ENCODE results near the gene NRL. TPM values are rescaled to one million over a fixed set of nuclear protein-coding genes. Genes with fewer than 3 reads are reported as not detected.

NRL gene
- total RNA-seq, 2 experiments from 2014 or later, result 4.6 to 7.5 TPM

DNA sequence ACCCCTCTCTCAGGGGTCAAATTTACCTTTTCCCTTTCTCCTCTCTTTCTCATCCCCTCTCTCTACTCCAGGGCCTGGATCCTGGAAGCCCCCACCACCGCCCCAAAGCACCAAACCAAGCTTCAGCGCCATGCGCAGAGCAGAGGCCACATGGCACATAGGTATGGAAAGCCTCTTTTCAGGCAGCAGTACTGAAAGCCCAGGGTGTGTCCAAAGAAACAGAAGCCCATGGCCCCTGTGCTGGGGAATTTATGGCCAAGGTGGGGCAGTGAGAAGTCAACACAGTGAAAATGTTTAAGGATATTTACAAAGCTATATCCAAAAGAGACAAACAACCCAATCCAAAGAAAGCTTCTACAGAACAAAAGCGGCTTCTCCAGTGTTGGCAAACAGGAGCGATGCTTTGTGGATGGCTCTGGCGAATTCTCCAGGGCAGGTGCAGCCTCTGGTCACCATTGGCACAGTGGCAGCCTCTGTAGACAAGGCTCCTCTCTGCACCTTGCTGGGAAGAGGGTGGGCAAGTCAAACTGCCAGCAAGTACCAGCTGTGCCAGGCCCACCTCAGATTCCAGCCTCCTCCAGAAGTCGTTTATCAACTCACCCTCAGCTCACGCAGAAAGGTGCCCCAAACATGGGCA is 48.1 kb downstream of the NRL start:
- ChIA-PET POLR2A (interaction anchor here (1.0 kb wide), 1 partner anchor 16 kb away, joined by 4 read pairs; no protein-coding TSS in a partner anchor), CTCF (ENCODE audit: unreplicated experiment) (no interaction called here)
- no peak for DNase-seq (ENCODE audit: low spot score)
- H3K9me3 ChIP-seq (ENCODE audit: low read length), result no peaks in the 10 kb centered on the region
- H3K4me2 ChIP-seq (ENCODE audit: low read length), result no peak overlapping the region
- intact Hi-C loops (cut with micrococcal nuclease; ENCODE audit: unreplicated experiment), result no loop called here
- BruUV-seq (replicated peaks), result no TSS peak
- no peak overlapping the region for H2AFZ ChIP-seq (ENCODE audit: low read length)
- H3K36me3 ChIP-seq (ENCODE audit: insufficient read depth, low read length), result no peaks in the 10 kb centered on the region
- TF ChIP-seq, protein P1, sequence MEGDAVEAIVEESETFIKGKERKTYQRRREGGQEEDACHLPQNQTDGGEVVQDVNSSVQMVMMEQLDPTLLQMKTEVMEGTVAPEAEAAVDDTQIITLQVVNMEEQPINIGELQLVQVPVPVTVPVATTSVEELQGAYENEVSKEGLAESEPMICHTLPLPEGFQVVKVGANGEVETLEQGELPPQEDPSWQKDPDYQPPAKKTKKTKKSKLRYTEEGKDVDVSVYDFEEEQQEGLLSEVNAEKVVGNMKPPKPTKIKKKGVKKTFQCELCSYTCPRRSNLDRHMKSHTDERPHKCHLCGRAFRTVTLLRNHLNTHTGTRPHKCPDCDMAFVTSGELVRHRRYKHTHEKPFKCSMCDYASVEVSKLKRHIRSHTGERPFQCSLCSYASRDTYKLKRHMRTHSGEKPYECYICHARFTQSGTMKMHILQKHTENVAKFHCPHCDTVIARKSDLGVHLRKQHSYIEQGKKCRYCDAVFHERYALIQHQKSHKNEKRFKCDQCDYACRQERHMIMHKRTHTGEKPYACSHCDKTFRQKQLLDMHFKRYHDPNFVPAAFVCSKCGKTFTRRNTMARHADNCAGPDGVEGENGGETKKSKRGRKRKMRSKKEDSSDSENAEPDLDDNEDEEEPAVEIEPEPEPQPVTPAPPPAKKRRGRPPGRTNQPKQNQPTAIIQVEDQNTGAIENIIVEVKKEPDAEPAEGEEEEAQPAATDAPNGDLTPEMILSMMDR (conservative IDR thresholded peaks at IDR 0.05; ENCODE audit: low read length), result no peak
- no peak for TF ChIP-seq EZH2phosphoT487 (IDR thresholded peaks at IDR 0.05; ENCODE audit: borderline replicate concordance, low read depth, low read length)
- no peaks in the 10 kb centered on the region for H4K20me1 ChIP-seq (ENCODE audit: insufficient read depth, low read length)
- no peaks in the 10 kb centered on the region for H3K9me2 ChIP-seq (ENCODE audit: insufficient read depth, low read length)
- no peak overlapping the region for H3K4me3 ChIP-seq (ENCODE audit: low read depth, low read length, poor library complexity, severe bottlenecking)
- H3K79me2 ChIP-seq (ENCODE audit: insufficient read depth, low read depth, low read length), result no peaks in the 10 kb centered on the region
- H3K27ac ChIP-seq (ENCODE audit: low read depth, low read length, poor library complexity, severe bottlenecking), result no peak overlapping the region
- no peaks in the 10 kb centered on the region for H3K4me1 ChIP-seq (ENCODE audit: insufficient read depth, low read length, poor library complexity, severe bottlenecking)

DNA sequence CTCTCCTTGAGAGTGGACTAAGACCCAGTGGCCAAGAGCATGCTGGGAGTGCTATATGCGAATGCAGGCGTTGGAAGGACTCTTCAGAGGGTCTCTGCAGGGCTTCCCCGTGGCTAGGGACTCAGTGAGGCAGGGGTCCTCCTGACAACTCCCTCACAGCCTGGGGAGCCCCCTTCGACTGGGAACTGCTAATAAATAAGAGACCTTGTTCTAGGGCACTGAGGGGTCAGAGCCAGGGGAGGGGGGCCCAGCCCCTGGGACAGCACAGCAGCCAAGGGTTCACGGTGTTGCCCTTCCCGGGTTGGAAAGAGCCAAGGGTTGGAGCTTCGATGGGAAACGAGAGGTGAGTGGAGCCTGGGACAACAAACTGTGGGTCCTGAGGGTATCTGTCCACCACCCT is 49.3 kb downstream of the NRL start:
- Histone ChIP-seq H3K4me3 (ENCODE audit: low read depth, low read length, poor library complexity, severe bottlenecking) (no peak overlapping the region), H3K79me2 (ENCODE audit: insufficient read depth, low read depth, low read length) (no peaks in the 10 kb centered on the region), H3K9me2 (ENCODE audit: insufficient read depth, low read length) (no peaks in the 10 kb centered on the region), H3K4me1 (ENCODE audit: insufficient read depth, low read length, poor library complexity, severe bottlenecking) (no peaks in the 10 kb centered on the region), H2AFZ (ENCODE audit: low read length) (no peak overlapping the region), H4K20me1 (ENCODE audit: insufficient read depth, low read length) (no peaks in the 10 kb centered on the region), H3K27ac (ENCODE audit: low read depth, low read length, poor library complexity, severe bottlenecking) (no peak overlapping the region), H3K9me3 (ENCODE audit: low read length) (no peaks in the 10 kb centered on the region), H3K36me3 (ENCODE audit: insufficient read depth, low read length) (no peaks in the 10 kb centered on the region), H3K4me2 (ENCODE audit: low read length) (no peak overlapping the region)
- no peak for DNase-seq (ENCODE audit: low spot score)
- CTCF ChIA-PET (ENCODE audit: unreplicated experiment), result interaction anchor here (0.6 kb wide), 1 partner anchor 11 kb away, joined by 3 read pairs; no protein-coding TSS in a partner anchor
- no peak for TF ChIP-seq EZH2phosphoT487 (IDR thresholded peaks at IDR 0.05; ENCODE audit: borderline replicate concordance, low read depth, low read length)
- TF ChIP-seq, protein P1 (conservative IDR thresholded peaks at IDR 0.05; ENCODE audit: low read length), result no peak
- no TSS peak for BruUV-seq (replicated peaks)
- intact Hi-C loops (cut with micrococcal nuclease; ENCODE audit: unreplicated experiment), result no loop called here
- POLR2A ChIA-PET, result no interaction called here

DNA sequence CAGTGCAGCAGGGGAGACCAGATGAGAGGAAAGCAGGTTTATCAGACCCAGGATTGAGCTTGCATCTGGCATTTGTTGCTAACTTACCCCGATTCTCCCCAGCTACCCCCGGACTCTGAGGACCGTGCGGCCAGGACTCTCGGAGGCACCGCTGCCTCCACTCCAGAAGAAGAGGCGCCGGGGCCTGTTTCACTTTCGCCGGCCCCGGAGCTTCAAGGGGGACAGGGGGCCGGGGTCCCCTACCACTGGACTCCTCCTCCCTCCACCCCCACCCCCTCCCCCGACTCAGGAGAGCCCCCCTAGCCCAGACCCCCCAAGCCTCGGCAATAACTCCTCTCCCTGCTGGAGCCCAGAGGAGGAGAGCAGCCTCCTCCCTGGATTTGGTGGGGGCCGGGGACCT is 49.9 kb downstream of the NRL start:
- Histone ChIP-seq H4K20me1 (ENCODE audit: insufficient read depth, low read length) (no peaks in the 10 kb centered on the region), H3K4me3 (ENCODE audit: low read depth, low read length, poor library complexity, severe bottlenecking) (no peak overlapping the region), H3K9me3 (ENCODE audit: low read length) (no peaks in the 10 kb centered on the region), H2AFZ (ENCODE audit: low read length) (no peak overlapping the region), H3K4me1 (ENCODE audit: insufficient read depth, low read length, poor library complexity, severe bottlenecking) (no peaks in the 10 kb centered on the region), H3K79me2 (ENCODE audit: insufficient read depth, low read depth, low read length) (no peaks in the 10 kb centered on the region), H3K9me2 (ENCODE audit: insufficient read depth, low read length) (no peaks in the 10 kb centered on the region), H3K36me3 (ENCODE audit: insufficient read depth, low read length) (no peaks in the 10 kb centered on the region), H3K27ac (ENCODE audit: low read depth, low read length, poor library complexity, severe bottlenecking) (no peak overlapping the region), H3K4me2 (ENCODE audit: low read length) (no peak overlapping the region)
- CTCF ChIA-PET (ENCODE audit: unreplicated experiment), result interaction anchor here (0.6 kb wide), 1 partner anchor 11 kb away, joined by 3 read pairs; no protein-coding TSS in a partner anchor
- intact Hi-C loops (cut with micrococcal nuclease; ENCODE audit: unreplicated experiment), result no loop called here
- TF ChIP-seq, protein P1 (conservative IDR thresholded peaks at IDR 0.05; ENCODE audit: low read length), result no peak
- TF ChIP-seq EZH2phosphoT487 (IDR thresholded peaks at IDR 0.05; ENCODE audit: borderline replicate concordance, low read depth, low read length), result no peak
- no TSS peak for BruUV-seq (replicated peaks)
- POLR2A ChIA-PET, result no interaction called here
- no peak for DNase-seq (ENCODE audit: low spot score)
